Bone marrow (tissue), 2 donors: ENCODE results near the gene GRAP2.
"Not testable (repeated sequence)": the region's sequence is repeated elsewhere in the genome, so short reads cannot be mapped to it uniquely, and the experiment has no call there.

Experiments
- DNase-seq, 2 donors: peaks; one replicate each; lab custom pipeline; 2025; lab: John Stamatoyannopoulos, UW

GRAP2 gene

GRCh38 chr22:39900306-39901227, at the start of gene GRAP2:
GRAP2 (plus strand) TSS chr22:39901084; CDS start chr22:39947107, 46,023 bp downstream.
- peak in 1 of 2 donors; percentile 86 for DNase-seq

DNA sequence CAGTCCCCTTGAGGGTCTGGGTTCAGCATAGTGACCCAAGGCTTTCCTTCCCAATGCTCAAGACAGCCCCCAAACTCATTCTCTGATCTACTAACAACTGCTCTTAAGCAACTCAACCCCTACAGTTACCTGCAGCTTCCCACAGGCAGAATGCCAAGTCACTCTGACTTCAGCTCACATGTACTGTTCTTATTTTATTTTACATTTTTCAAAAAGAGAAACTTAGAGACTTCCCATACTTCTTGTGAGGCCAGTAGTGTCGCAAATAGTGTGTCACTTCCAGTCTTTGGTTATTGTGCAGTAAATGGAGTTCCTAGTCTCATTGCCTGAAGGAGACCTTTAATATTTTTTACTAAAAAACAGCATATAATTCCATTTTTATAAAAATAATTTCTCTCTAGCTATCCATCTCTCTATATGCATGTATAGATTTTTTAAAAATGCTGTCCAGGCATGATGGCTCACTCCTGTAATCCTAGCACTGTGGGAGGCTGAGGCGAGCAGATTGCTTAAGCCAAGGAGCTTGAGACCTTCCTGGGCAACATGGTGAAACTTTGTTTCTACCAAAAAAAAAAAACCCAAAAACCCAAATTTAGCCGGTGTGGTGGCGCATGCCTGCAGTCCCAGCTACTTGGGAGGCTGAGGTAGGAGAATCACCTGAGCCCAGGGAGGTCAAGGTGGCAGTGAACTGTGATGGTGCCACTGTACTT, 49.1 kb upstream of the GRAP2 start:
- no peak for DNase-seq

DNA sequence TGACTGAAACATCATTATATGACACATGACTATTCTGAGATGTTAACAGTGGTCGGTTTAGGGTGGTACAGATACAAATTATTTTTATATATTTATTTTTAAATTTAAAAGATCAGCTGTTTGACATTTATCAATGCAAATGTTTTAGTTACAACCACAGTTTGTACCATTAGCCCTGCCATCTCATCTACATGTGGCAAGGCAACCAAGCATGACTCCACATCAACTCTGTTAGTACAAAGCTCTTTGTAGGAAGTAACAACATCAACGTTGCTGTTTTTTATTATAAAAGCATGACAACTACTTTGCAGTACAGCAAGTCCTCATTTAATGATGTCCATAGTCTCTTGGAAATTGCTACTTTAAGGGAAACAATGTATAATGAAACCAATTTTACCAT, 48.1 kb upstream of the GRAP2 start:
- no peak for DNase-seq

DNA sequence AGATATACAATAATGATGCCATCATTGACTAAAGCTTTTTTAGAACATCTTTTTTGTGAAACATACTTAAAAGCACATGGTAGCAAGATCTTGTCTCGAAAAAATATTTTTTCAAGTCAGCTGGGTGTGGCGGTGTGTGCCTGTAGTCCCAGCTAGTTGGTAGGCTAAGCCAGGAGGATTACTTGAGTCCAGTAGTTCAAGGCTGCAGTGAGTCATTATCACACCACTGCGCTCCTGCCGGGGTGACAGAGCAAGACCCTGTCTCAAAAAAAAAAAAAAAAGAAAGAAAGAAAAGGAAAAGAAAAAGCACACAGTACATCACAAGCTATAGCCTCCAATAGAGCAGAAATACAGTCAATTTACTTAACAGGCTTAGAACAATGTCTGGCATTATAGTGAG, 44.3 kb upstream of the GRAP2 start:
- DNase-seq: no peak

DNA sequence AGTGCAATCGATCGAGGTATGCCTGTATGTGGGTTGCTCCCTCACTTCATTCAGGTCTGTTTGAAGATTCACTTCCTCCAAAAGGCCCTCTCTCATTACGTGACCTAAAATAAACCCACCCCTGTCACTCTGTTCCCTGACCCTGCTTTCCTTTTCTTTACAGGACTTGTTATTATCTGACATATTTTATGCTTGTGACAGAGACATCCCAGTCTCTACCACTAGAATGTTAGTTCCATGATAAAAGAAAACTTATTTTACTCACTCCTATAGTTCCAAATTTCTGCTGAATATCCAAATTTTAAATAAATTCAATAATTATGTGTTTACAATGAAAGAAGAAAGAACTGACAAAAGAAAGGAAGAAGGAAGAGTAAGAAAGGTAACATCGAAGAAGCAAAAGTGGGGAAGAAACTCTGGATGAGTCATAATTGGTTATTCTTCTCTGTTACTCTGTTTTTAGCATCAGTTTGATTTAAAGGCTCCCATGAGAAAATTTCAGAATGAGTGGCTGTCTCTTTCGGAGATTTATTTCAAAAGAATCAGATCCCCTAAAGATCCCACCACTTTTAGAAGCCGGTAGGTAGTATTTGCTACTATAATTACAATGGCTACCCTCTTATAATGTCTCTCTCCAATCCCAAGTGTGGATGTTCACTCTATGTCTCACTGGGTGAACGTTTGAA, 40.8 kb upstream of the GRAP2 start:
- DNase-seq: no peak

- DNase-seq: no peak
These were observed 32.1 kb upstream of the GRAP2 start for GRCh38 chr22:39868741-39869140.

GRCh38 chr22:39869797-39870196, 31.1 kb upstream of the GRAP2 start:
- DNase-seq: not testable (repeated sequence)

DNA sequence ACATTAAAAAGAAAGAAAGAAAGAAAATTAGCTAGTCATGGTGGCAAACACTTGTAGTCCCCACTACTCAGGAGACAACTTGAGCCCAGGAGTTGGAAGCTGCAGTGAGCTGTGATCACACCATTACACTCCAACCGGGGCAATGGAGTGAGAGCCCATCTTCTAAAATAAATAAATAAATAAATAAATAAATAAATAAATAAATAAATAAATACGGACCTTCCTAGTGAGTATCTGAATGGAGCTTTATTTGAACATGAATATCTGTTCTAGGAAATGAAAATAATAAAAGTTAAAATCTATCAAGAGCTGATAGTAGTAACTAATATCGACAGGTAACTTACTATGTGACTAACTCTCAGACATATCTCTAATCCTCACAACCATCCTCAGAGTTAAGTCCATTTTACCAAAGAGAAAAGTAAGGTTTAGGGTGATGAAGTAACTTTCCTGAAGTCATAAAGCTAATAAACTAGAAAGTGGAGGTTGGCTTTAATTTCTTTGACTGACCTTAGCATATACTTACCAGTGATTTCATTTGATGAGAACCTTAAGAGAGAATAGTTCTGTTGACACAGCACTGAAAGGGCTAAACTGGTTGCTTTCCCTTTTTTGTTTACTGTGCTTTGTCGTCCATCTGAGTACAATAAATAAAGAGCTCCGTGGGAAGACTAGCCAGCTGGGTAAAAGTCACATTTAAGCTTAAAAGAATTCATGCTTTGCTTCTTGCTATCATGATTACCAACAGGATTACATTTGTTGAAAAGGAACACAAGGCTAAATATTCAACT, 29.7 kb upstream of the GRAP2 start:
- no peak for DNase-seq

- no peak for DNase-seq
These were observed 28.3 kb upstream of the GRAP2 start for GRCh38 chr22:39872548-39872947.

GRCh38 chr22:39873965-39874364, 26.9 kb upstream of the GRAP2 start:
- DNase-seq: no peak

DNA sequence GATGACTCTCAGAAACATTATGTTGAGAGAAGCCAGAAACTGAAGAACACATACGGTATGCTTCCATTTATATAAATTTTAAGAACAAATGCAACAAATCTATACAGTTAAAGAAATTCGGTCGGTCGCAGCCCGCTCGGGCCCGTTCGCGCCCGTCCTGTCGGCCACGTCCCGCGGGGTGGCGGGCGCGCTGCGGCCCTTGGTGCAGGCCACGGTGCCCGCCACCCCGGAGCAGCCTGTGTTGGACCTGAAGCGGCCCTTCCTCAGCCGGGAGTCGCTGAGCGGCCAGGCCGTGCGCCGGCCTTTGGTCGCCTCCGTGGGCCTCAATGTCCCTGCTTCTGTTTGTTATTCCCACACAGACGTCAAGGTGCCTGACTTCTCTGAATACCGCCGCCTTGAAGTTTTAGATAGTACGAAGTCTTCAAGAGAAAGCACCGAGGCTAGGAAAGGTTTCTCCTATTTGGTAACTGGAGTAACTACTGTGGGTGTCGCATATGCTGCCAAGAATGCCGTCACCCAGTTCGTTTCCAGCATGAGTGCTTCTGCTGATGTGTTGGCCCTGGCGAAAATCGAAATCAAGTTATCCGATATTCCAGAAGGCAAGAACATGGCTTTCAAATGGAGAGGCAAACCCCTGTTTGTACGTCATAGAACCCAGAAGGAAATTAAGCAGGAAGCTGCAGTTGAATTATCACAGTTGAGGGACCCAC, 25.6 kb upstream of the GRAP2 start:
- not testable (repeated sequence) for DNase-seq

- DNase-seq: no peak
These were observed 23.6 kb upstream of the GRAP2 start for GRCh38 chr22:39877079-39877845.

GRCh38 chr22:39880722-39881121, 20.2 kb upstream of the GRAP2 start:
- DNase-seq: no peak

DNA sequence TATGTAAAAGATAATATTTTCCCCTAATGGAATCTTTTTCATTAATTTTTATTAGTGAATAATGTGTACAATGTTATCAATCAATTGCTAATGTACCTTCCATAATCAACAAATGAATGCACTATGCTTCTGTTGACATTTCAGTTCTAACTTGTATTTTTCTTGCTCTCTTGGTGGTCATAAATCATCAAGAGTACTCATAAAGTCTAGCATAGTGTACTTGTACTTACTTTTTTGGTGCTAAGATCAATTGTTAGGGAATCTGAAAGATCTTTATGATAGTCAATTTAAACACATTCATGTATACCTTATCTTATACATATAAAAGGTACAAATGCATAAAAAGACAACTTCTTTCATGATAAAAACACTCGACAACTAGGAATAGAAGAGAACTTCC, 17.8 kb upstream of the GRAP2 start:
- DNase-seq: no peak

DNA sequence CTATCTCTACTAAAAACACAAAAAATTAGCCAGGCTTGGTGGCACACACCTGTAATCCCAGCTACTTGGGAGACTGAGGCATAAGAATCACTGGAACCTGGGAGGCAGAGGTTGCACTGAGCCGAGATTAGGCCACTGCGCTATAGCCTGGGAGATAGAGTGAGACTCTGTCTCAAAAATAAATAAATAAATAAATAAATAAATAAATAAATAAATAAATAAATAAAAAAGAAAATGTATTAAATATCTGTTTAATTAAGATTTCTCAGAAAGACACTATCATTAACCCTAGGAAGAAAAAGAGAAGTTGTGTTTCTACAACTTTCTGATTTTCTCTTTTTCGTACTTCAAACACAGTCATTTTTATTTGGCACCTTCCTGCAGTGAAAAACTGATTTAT, 11.0 kb upstream of the GRAP2 start:
- DNase-seq: not testable (repeated sequence)

- DNase-seq: no peak
These were observed 7.4 kb upstream of the GRAP2 start, which contains the start of gene ENTHD1 for GRCh38 chr22:39893526-39893925. ENTHD1 (minus strand) TSS chr22:39893760; CDS start chr22:39887748, 6,012 bp downstream.

DNA sequence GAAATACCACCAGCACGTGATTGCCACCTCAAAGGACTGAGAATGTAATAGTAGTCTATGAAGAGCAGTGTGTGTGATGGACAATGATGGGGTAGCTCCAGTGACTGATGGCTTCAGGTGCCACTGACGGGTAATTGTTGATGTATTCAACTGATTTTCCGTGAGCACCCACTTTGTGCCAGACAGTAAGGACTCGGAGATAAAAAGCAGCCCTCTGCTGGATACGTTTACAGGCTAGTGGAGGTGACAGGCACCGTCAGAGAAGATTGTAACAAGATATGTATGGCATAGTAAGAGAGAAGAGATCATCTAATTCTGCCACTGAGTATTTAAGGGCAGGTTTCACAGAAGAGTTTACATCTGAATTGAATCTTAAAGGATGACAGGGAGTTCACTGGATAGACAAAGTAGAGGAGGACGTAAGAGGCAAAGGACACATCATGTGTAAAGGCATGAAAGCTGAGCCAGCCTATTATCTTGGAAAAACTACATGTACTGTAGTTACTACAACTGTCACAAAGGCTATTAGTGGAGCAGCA, 6.3 kb upstream of the GRAP2 start:
- DNase-seq: no peak

DNA sequence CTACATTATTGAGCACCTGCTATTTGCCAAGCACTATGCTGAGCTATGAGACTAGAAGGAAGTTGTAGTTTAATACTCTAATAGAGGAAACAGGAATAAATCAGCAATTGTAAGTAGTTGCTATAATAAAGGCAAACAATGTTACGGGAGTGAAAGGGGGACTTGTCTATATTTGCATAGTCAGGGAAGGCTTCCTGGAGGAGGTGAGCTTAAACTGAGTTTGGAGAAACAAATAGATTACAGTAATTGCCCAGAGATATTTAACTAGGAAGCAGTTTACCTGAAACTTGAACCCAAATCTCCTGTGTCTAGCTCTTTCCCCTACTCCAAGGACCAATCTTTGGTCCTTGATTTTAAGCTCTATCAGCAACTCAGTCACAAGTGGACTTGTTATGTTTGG, 5.2 kb upstream of the GRAP2 start:
- DNase-seq: no peak

DNA sequence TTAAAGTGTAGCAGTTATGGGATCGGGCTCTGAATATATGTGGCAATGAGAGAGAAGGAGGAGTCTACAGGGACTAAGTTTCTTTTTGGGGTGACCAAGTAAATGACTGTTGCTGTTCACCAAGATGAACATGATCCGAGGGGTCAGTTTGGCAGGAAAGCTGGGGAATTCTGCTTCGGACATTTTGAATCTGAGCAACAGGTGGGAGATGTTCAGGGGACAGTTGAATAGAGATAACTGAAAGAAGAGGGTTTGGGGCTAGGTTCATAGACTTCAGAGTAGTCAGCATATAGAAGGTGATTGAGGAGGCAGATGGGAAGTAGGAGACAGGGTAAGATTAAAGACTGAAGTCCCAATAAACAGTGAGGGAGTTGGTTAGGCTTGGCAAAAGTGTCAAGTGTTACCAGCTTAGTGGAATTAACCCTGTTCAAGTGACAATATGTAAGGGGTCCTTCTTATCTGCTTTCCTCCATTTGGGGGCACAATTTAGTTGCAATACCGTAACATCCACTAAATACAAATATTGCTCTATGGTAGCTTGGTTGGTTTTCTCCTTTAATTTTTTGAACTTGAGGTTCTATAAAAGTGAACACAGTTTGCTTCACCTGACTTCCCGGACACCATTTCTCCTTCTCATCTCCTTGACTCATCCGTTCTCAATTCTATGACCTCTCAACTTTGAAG, 4.4 kb upstream of the GRAP2 start:
- DNase-seq: no peak
